ENCODE results near the gene COL4A2.

DNA sequence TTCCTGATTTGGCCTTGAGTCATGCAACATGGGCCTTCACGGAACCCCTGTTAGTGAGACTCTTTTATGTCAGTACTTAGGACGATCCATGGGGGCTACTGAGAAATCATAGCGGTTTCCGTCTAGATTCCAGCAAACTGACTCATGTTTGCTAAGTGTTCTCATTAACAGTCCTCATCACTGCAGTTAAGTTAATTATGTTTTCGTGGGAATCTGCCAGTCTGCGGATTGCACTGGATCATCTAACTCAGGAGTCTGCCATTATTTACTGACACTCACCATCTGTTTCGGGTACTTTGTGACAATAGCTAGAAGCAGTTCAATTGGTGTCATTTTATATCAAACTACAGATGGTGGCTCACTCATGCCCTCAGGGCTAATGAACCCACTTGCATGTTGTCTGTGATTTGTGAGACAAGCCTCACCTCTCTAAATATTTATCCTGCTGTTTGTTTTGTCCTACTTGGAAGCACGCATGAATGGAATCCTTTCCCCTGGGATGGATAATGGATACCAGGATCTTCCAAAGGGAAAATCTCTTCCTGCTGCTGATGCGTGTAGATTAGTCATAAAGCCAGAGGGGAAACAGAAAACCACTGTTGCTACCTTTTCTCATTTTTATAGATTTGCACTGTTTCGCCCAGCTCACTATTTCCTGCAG lies 192.7 kb downstream of the COL4A2 start:
- TF ChIP-seq POLR2AphosphoS5 (IDR thresholded peaks at IDR 0.05) (no peak), POLR2A (IDR thresholded peaks at IDR 0.05) (no peak), EP300 (IDR thresholded peaks at IDR 0.05) (no peak)
- TF ChIP-seq, protein P1, sequence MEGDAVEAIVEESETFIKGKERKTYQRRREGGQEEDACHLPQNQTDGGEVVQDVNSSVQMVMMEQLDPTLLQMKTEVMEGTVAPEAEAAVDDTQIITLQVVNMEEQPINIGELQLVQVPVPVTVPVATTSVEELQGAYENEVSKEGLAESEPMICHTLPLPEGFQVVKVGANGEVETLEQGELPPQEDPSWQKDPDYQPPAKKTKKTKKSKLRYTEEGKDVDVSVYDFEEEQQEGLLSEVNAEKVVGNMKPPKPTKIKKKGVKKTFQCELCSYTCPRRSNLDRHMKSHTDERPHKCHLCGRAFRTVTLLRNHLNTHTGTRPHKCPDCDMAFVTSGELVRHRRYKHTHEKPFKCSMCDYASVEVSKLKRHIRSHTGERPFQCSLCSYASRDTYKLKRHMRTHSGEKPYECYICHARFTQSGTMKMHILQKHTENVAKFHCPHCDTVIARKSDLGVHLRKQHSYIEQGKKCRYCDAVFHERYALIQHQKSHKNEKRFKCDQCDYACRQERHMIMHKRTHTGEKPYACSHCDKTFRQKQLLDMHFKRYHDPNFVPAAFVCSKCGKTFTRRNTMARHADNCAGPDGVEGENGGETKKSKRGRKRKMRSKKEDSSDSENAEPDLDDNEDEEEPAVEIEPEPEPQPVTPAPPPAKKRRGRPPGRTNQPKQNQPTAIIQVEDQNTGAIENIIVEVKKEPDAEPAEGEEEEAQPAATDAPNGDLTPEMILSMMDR (IDR thresholded peaks at IDR 0.05) = no peak

All from suprapubic skin (tissue), 4 donors.